GM21526 (cell line): ENCODE measurements around the gene MRGPRD.

Experiments used
- ATAC-seq: cut with Tn5 transposase; IDR thresholded peaks from one replicate; pipeline ENCODE4 v1.9.1; 2021; ENCODE audit warnings: moderate library complexity; ENCODE audit not compliant: unreplicated experiment, low FRiP score

MRGPRD gene

GRCh38 chr11:68950270-68950669 is 30.5 kb downstream of the MRGPRD start:
- no peak for ATAC-seq

GRCh38 chr11:68948935-68949334 is 31.9 kb downstream of the MRGPRD start:
- ATAC-seq: no peak

- no peak for ATAC-seq
Measured at GRCh38 chr11:68948496-68948895, 32.3 kb downstream of the MRGPRD start.

- no peak for ATAC-seq
Measured at GRCh38 chr11:68947151-68947550, 33.6 kb downstream of the MRGPRD start.

- ATAC-seq: no peak
Measured at GRCh38 chr11:68946416-68947090, 34.2 kb downstream of the MRGPRD start.

- ATAC-seq: no peak
Measured at GRCh38 chr11:68942751-68943271, 38.0 kb downstream of the MRGPRD start.

- ATAC-seq: no peak
Measured at GRCh38 chr11:68942095-68942620, 38.6 kb downstream of the MRGPRD start.

GRCh38 chr11:68941324-68942094 is 39.3 kb downstream of the MRGPRD start:
- no peak for ATAC-seq

GRCh38 chr11:68940651-68941323 is 40.0 kb downstream of the MRGPRD start:
- no peak for ATAC-seq

GRCh38 chr11:68939583-68940555 is 40.9 kb downstream of the MRGPRD start:
- ATAC-seq: no peak

- no peak for ATAC-seq
Measured at GRCh38 chr11:68938816-68939582, 41.8 kb downstream of the MRGPRD start.

GRCh38 chr11:68938088-68938487 is 42.7 kb downstream of the MRGPRD start:
- no peak for ATAC-seq

- ATAC-seq: no peak
Measured at GRCh38 chr11:68936676-68937620, 43.8 kb downstream of the MRGPRD start.

- ATAC-seq: no peak
Measured at GRCh38 chr11:68936358-68936636, 44.5 kb downstream of the MRGPRD start.

GRCh38 chr11:68935516-68936357 is 45.0 kb downstream of the MRGPRD start:
- ATAC-seq: no peak

GRCh38 chr11:68935066-68935465 is 45.7 kb downstream of the MRGPRD start:
- no peak for ATAC-seq

- no peak for ATAC-seq
Measured at GRCh38 chr11:68934666-68935065, 46.1 kb downstream of the MRGPRD start.

- ATAC-seq: no peak
Measured at GRCh38 chr11:68934321-68934645, 46.5 kb downstream of the MRGPRD start.
